Bone marrow (tissue), 2 donors: Measurements from ENCODE around the gene ZNF267.
A peak's percentile ranks its signal among the peaks of the same experiment; 100 is the strongest.
"Not testable (repeated sequence)": the region's sequence is repeated elsewhere in the genome, so short reads cannot be mapped to it uniquely, and the experiment has no call there.

Experiments used
- DNase-seq, 2 donors: peaks; one replicate each; lab custom pipeline; 2025; lab: John Stamatoyannopoulos, UW

The ZNF267 gene

GRCh38 chr16:31873556-31874365 lies at the start of gene ZNF267:
ZNF267 (plus strand) TSS chr16:31873807; CDS start chr16:31873967, 160 bp downstream.
- DNase-seq = peak; percentile 68 to 81

GRCh38 chr16:31833047-31833446 lies 40.6 kb upstream of the ZNF267 start:
- DNase-seq = no peak

GRCh38 chr16:31836396-31836795 lies 37.2 kb upstream of the ZNF267 start:
- not testable (repeated sequence) for DNase-seq

- DNase-seq = no peak
Observed at GRCh38 chr16:31842864-31843263, 30.7 kb upstream of the ZNF267 start.

- DNase-seq = not testable (repeated sequence)
Observed at GRCh38 chr16:31848572-31848971, 25.0 kb upstream of the ZNF267 start.

- DNase-seq = no peak
Observed at GRCh38 chr16:31853291-31853690, 20.3 kb upstream of the ZNF267 start.

GRCh38 chr16:31860508-31860907 lies 13.1 kb upstream of the ZNF267 start:
- no peak for DNase-seq

GRCh38 chr16:31861455-31861854 lies 12.2 kb upstream of the ZNF267 start:
- peak in 1 of 2 donors; percentile 8 for DNase-seq

- DNase-seq = no peak
Observed at GRCh38 chr16:31862761-31863160, 10.8 kb upstream of the ZNF267 start.

- DNase-seq = no peak
Observed at GRCh38 chr16:31868164-31868563, 5.4 kb upstream of the ZNF267 start.

GRCh38 chr16:31868691-31869167 lies 4.9 kb upstream of the ZNF267 start:
- peak; percentile 9 to 36 for DNase-seq

- peak; percentile 41 to 98 for DNase-seq
Observed at GRCh38 chr16:31869511-31870201, 4.0 kb upstream of the ZNF267 start.

GRCh38 chr16:31870809-31871208 lies 2.8 kb upstream of the ZNF267 start:
- no peak for DNase-seq

GRCh38 chr16:31871510-31871909 lies 2.1 kb upstream of the ZNF267 start:
- no peak for DNase-seq

GRCh38 chr16:31872201-31872600 lies 1.4 kb upstream of the ZNF267 start:
- DNase-seq = no peak

GRCh38 chr16:31874366-31875111 lies 932 bp downstream of the ZNF267 start:
- DNase-seq = peak; percentile 5 to 53

- no peak for DNase-seq
Observed at GRCh38 chr16:31875112-31875803, 1.7 kb downstream of the ZNF267 start.

GRCh38 chr16:31875928-31876547 lies 2.4 kb downstream of the ZNF267 start:
- no peak for DNase-seq

- DNase-seq = peak in 1 of 2 donors; percentile 49
Observed at GRCh38 chr16:31876951-31877828, 3.6 kb downstream of the ZNF267 start.
